Lower leg skin (tissue), 4 donors: ENCODE results near the gene PROKR1. TPM values are rescaled to one million over a fixed set of nuclear protein-coding genes. Genes with fewer than 3 reads are reported as not detected.

Experiments
- DNase-seq, 2 donors: peaks; one replicate each; pipeline ENCODE4 v3.0.0-alpha.2; 2019; ENCODE audit warnings: low spot score in 2 of 2
- H3K4me3 ChIP-seq: fragments of 200-600 bp; sonication (generic); 2 replicates; pipeline ENCODE4 v1.5.1; 2017; ENCODE audit warnings: mild to moderate bottlenecking, low read depth; ENCODE audit not compliant: poor library complexity, severe bottlenecking
- POLR2A ChIP-seq, 2 donors: fragments of 450-650 bp; IDR thresholded peaks; one replicate each; pipeline ENCODE4 v1.6.1; 2016 to 2017; ENCODE audit warnings: antibody characterized with exemption in 2 of 2, mild to moderate bottlenecking in 1 of 2, moderate library complexity in 1 of 2
- WGBS, 2 donors: methylation state at CpG; one replicate each; pipeline ENCODE4 v1.1.5; 2018; 5-methylcytosine and 5-hydroxymethylcytosine counted together
- intact Hi-C: fragments of 100-400 bp; cut with DNase I; formaldehyde crosslinking; loops from one replicate; pipeline ENCODE4 v1.15.0; 2023; ENCODE audit warnings: low total_unique reads
- total RNA-seq, 4 donors: library from RNA; depleted of rRNA; stranded (reverse); fragments of >200 nt; gene quantifications; one replicate each; pipeline ENCODE4 v1.1.0, GENCODE V29; 2016
- TF ChIP-seq, protein P1 (sequence below), 3 donors: fragments of 450-650 bp; IDR thresholded peaks; one replicate each; pipeline ENCODE4 v1.5.1; 2016; ENCODE audit warnings: antibody characterized with exemption in 3 of 3, mild to moderate bottlenecking in 3 of 3, moderate library complexity in 2 of 3

PROKR1 gene
- total RNA-seq, 4 donors from 2014 or later = 0.19 to 0.23 TPM; not detected in 2

- 74 to 87% methylated on average over 2 of the region's 2 CpGs for WGBS, 2 donors
- intact Hi-C loops = no loop called here
- no peak overlapping the region for H3K4me3 ChIP-seq
- TF ChIP-seq POLR2A (IDR thresholded peaks at IDR 0.05) = no peak
- TF ChIP-seq, protein P1, sequence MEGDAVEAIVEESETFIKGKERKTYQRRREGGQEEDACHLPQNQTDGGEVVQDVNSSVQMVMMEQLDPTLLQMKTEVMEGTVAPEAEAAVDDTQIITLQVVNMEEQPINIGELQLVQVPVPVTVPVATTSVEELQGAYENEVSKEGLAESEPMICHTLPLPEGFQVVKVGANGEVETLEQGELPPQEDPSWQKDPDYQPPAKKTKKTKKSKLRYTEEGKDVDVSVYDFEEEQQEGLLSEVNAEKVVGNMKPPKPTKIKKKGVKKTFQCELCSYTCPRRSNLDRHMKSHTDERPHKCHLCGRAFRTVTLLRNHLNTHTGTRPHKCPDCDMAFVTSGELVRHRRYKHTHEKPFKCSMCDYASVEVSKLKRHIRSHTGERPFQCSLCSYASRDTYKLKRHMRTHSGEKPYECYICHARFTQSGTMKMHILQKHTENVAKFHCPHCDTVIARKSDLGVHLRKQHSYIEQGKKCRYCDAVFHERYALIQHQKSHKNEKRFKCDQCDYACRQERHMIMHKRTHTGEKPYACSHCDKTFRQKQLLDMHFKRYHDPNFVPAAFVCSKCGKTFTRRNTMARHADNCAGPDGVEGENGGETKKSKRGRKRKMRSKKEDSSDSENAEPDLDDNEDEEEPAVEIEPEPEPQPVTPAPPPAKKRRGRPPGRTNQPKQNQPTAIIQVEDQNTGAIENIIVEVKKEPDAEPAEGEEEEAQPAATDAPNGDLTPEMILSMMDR (IDR thresholded peaks at IDR 0.05) = no peak
- DNase-seq = no peak
Observed at GRCh38 chr2:68696554-68696953, 53.2 kb downstream of the PROKR1 start.

- no peak overlapping the region for H3K4me3 ChIP-seq
- TF ChIP-seq, protein P1 (IDR thresholded peaks at IDR 0.05) = no peak
- no peak for TF ChIP-seq POLR2A (IDR thresholded peaks at IDR 0.05)
- intact Hi-C loops = no loop called here
- no peak for DNase-seq
- WGBS, 2 donors = 39 to 50% methylated on average over 4 of the region's 4 CpGs
Observed at GRCh38 chr2:68698567-68699377, 55.4 kb downstream of the PROKR1 start.

DNA sequence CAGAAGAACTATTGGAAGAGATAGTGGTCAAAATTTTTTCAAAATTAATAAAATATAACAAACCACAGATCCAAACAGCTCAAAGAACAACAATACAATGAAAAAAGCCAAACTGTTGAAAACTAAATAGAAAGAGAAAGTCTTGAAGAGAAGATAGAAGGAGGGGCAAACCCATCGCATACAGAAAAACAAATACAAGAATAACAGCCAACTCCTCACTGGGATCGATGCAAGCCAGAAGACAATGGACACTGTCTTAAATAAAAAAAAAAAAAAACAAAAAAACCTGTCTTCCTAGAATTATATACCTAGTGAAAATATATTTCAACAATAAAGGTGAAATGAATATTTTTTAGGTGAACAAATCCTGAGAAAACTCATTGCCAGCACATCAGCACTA lies 57.2 kb downstream of the PROKR1 start:
- intact Hi-C loops = no loop called here
- 95% methylated on average over 2 of the region's 2 CpGs for WGBS, 2 donors
- no peak for DNase-seq
- no peak overlapping the region for H3K4me3 ChIP-seq
- TF ChIP-seq, protein P1 (IDR thresholded peaks at IDR 0.05) = no peak
- TF ChIP-seq POLR2A (IDR thresholded peaks at IDR 0.05) = no peak

- no peak for DNase-seq
- H3K4me3 ChIP-seq = no peak overlapping the region
- WGBS, 2 donors = 87 to 89% methylated on average over 3 of the region's 3 CpGs
- TF ChIP-seq POLR2A (IDR thresholded peaks at IDR 0.05) = no peak
- TF ChIP-seq, protein P1 (IDR thresholded peaks at IDR 0.05) = no peak
- intact Hi-C loops = no loop called here
Observed at GRCh38 chr2:68706637-68707036, 63.3 kb downstream of the PROKR1 start.

Other genes with a start within 250 kb of the PROKR1 start
- 1 to 10 TPM in 3 of 4 donors, under 1 TPM in 1; 0.98 to 2.2 (median 1.7) TPM for gene FBXO48, start 176.3 kb upstream of the PROKR1 start, total RNA-seq
- gene APLF, start 176.0 kb upstream of the PROKR1 start, total RNA-seq = 10 to 100 TPM in 2 of 4 donors, 1 to 10 TPM in 2; 7.5 to 12.9 (median 9.5) TPM
- gene ARHGAP25, start 91.2 kb downstream of the PROKR1 start, total RNA-seq = 1 to 10 TPM; 3.3 to 9.6 (median 4.9) TPM
- under 1 TPM in 1 of 4 donors, not detected in 3; 0.19 TPM for gene BMP10, start 227.8 kb downstream of the PROKR1 start, total RNA-seq